ENCODE results near the gene TLE6.
"Not testable (repeated sequence)": the region's sequence is repeated elsewhere in the genome, so short reads cannot be mapped to it uniquely, and the experiment has no call there.

The TLE6 gene

GRCh38 chr19:3004522-3004921 is 27.2 kb downstream of the TLE6 start:
- no peak for DNase-seq

- DNase-seq = no peak
Measured at GRCh38 chr19:3005345-3005744, 28.0 kb downstream of the TLE6 start.

GRCh38 chr19:3006075-3006767 is 28.9 kb downstream of the TLE6 start:
- DNase-seq = peak in 1 of 5 experiments; percentile 14

GRCh38 chr19:3007975-3008374 is 30.6 kb downstream of the TLE6 start:
- no peak for DNase-seq

- no peak for DNase-seq
Measured at GRCh38 chr19:3008994-3009393, 31.6 kb downstream of the TLE6 start.

- no peak for DNase-seq
Measured at GRCh38 chr19:3010871-3011270, 33.5 kb downstream of the TLE6 start.

- not testable (repeated sequence) for DNase-seq
Measured at GRCh38 chr19:3012059-3012458, 34.7 kb downstream of the TLE6 start.

- no peak for DNase-seq
Measured at GRCh38 chr19:3012621-3013262, 35.4 kb downstream of the TLE6 start.

- no peak for DNase-seq
Measured at GRCh38 chr19:3013263-3013725, 35.9 kb downstream of the TLE6 start.

- no peak for DNase-seq
Measured at GRCh38 chr19:3014135-3014534, 36.8 kb downstream of the TLE6 start.

GRCh38 chr19:3015126-3016057 is 38.0 kb downstream of the TLE6 start:
- DNase-seq = no peak

GRCh38 chr19:3017923-3018322 is 40.6 kb downstream of the TLE6 start:
- no peak for DNase-seq

GRCh38 chr19:3019211-3019854 is 42.0 kb downstream of the TLE6 start:
- no peak for DNase-seq

GRCh38 chr19:3020321-3020960 is 43.1 kb downstream of the TLE6 start:
- no peak for DNase-seq

GRCh38 chr19:3024509-3024869 is 47.1 kb downstream of the TLE6 start:
- DNase-seq = no peak

- DNase-seq = no peak
Measured at GRCh38 chr19:3024870-3025548, 47.6 kb downstream of the TLE6 start.

GRCh38 chr19:3025549-3025886 is 48.2 kb downstream of the TLE6 start:
- no peak for DNase-seq

- no peak for DNase-seq
Measured at GRCh38 chr19:3026768-3027167, 49.4 kb downstream of the TLE6 start.

GRCh38 chr19:3027292-3027691 is 49.9 kb downstream of the TLE6 start:
- no peak for DNase-seq

GRCh38 chr19:3027981-3028304 is 50.6 kb downstream of the TLE6 start:
- no peak for DNase-seq

GRCh38 chr19:3028305-3029064 is 51.1 kb downstream of the TLE6 start:
- no peak for DNase-seq

Data from T-helper 2 cell (primary cell).